SK-N-SH (cell line): ENCODE data around the gene WSB2. TPM values are rescaled to one million over a fixed set of nuclear protein-coding genes. Genes with fewer than 3 reads are reported as not detected.

Experiments used
- CTCF ChIA-PET: fragments of 300-600, 350-600 bp; formaldehyde crosslinking; extraction: SDS; loops from one replicate; lab custom pipeline; 2021; lab: Yijun Ruan, JAX
- POLR2A ChIA-PET: fragments of 350-600 bp; sonication (Branson Sonifier 250); formaldehyde crosslinking; extraction: SDS; loops from one replicate; lab custom pipeline; 2020; ENCODE audit warnings: antibody characterized with exemption, inconsistent platforms; lab: Yijun Ruan, JAX
- DNase-seq: peaks from one replicate; pipeline ENCODE4 v3.0.0; 2012
- H2AFZ ChIP-seq: fragments of 200-600 bp; sonication (generic); 2 replicates; pipeline ENCODE4 v1.8.1; 2016; ENCODE audit warnings: antibody characterized with exemption, mild to moderate bottlenecking, low read depth
- H3F3A ChIP-seq: fragments of 200-600 bp; sonication (generic); replicated peaks from 2 replicates; pipeline ENCODE3; 2016; ENCODE audit warnings: antibody characterized with exemption, mild to moderate bottlenecking; ENCODE audit not compliant: insufficient read depth
- H3K27ac ChIP-seq, 2 experiments: fragments of 200-500 bp in 1 of 2; fragments of 200-600 bp in 1 of 2; sonication (Bioruptor generic) in 1 of 2; sonication (generic), shearing (Covaris generic) in 1 of 2; 2 replicates each; pipeline versions ENCODE4 v1.5.1 to v1.6.1; 2014 to 2016; ENCODE audit warnings: low read depth in 2 of 2, inconsistent platforms in 1 of 2, low read length in 1 of 2, mild to moderate bottlenecking in 1 of 2, mixed read lengths in 1 of 2
- H3K27me3 ChIP-seq: fragments of 200-600 bp; sonication (generic), shearing (Covaris generic); 2 replicates; pipeline ENCODE4 v1.6.1; 2016; ENCODE audit warnings: mixed run types; ENCODE audit not compliant: insufficient read depth
- H3K36me3 ChIP-seq, 2 experiments: fragments of 200-500 bp in 1 of 2; fragments of 200-600 bp in 1 of 2; sonication (Bioruptor generic) in 1 of 2; sonication (generic) in 1 of 2; replicated peaks in 1 of 2; 2 replicates each; pipeline versions ENCODE3 to v1.5.1; 2014 to 2016; ENCODE audit warnings: low read length in 1 of 2, mild to moderate bottlenecking in 1 of 2; ENCODE audit not compliant: insufficient read depth in 2 of 2, control insufficient read depth in 1 of 2
- H3K4me1 ChIP-seq, 2 experiments: fragments of 200-500 bp in 1 of 2; fragments of 200-600 bp in 1 of 2; sonication (Bioruptor generic) in 1 of 2; sonication (generic), shearing (Covaris generic) in 1 of 2; 2 replicates each; pipeline versions ENCODE4 v1.5.1 to v1.6.1; 2014 to 2016; ENCODE audit warnings: low read depth in 1 of 2, low read length in 1 of 2, mixed run types in 1 of 2; ENCODE audit not compliant: insufficient read depth in 2 of 2, control insufficient read depth in 1 of 2
- H3K4me2 ChIP-seq: fragments of 200-600 bp; sonication (generic), shearing (Covaris generic); 2 replicates; pipeline ENCODE4 v1.6.1; 2017; ENCODE audit warnings: mixed run types
- H3K4me3 ChIP-seq, 2 experiments: fragments of 200-500 bp in 1 of 2; fragments of 200-600 bp in 1 of 2; sonication (Bioruptor generic) in 1 of 2; sonication (generic), shearing (Covaris generic) in 1 of 2; 2 replicates each; pipeline versions ENCODE4 v1.5.1 to v1.8.1; 2014 to 2016; ENCODE audit warnings: low read depth in 2 of 2, inconsistent platforms in 1 of 2, low read length in 1 of 2, mild to moderate bottlenecking in 1 of 2, mixed read lengths in 1 of 2, moderate library complexity in 1 of 2
- H3K79me2 ChIP-seq: fragments of 200-600 bp; sonication (generic); 2 replicates; pipeline ENCODE4 v1.8.1; 2017; ENCODE audit warnings: mild to moderate bottlenecking; ENCODE audit not compliant: insufficient read depth
- H3K9ac ChIP-seq: fragments of 200-600 bp; sonication (generic); 2 replicates; pipeline ENCODE4 v1.6.1; 2017; ENCODE audit warnings: mixed run types
- H3K9me2 ChIP-seq: fragments of 200-600 bp; sonication (generic); 2 replicates; pipeline ENCODE4 v1.6.1; 2017; ENCODE audit warnings: mixed run types
- H3K9me3 ChIP-seq: fragments of 200-600 bp; sonication (generic); 2 replicates; pipeline ENCODE4 v1.6.1; 2017; ENCODE audit warnings: mixed run types, mild to moderate bottlenecking, moderate library complexity
- H4K20me1 ChIP-seq: fragments of 200-600 bp; sonication (generic); 2 replicates; pipeline ENCODE4 v1.6.1; 2017; ENCODE audit warnings: mild to moderate bottlenecking, mixed run types; ENCODE audit not compliant: insufficient read depth
- CHD2 ChIP-seq: fragments of 150-350 bp; IDR thresholded peaks from 2 replicates; pipeline ENCODE4 v1.6.1; 2018; ENCODE audit warnings: low read length; ENCODE audit not compliant: partially characterized antibody
- CTCF ChIP-seq: fragments of 200-600 bp; sonication (generic); IDR thresholded peaks from 2 replicates; pipeline ENCODE4 v1.6.1; 2017; ENCODE audit warnings: antibody characterized with exemption, mild to moderate bottlenecking, moderate library complexity
- GABPA ChIP-seq: IDR thresholded peaks from 2 replicates; pipeline ENCODE4 v1.4.0; 2012; ENCODE audit warnings: low read depth, mild to moderate bottlenecking
- IRF3 ChIP-seq: fragments of 150-350 bp; IDR thresholded peaks from 2 replicates; pipeline ENCODE4 v1.6.1; 2016; ENCODE audit warnings: mild to moderate bottlenecking, low read depth, low read length
- MAX ChIP-seq: IDR thresholded peaks from 2 replicates; pipeline ENCODE4 v1.4.0; 2012; ENCODE audit warnings: low read depth
- NFIC ChIP-seq: IDR thresholded peaks from 2 replicates; pipeline ENCODE4 v1.4.0; 2012; ENCODE audit warnings: borderline replicate concordance
- NRF1 ChIP-seq: IDR thresholded peaks from 2 replicates; pipeline ENCODE4 v1.6.1; 2012; ENCODE audit warnings: low read depth, mild to moderate bottlenecking, low read length
- PBX3 ChIP-seq: IDR thresholded peaks from 2 replicates; pipeline ENCODE4; 2012
- POLR2AphosphoS5 ChIP-seq: IDR thresholded peaks from 2 replicates; pipeline ENCODE4 v1.6.1; 2012; ENCODE audit warnings: low read depth, low read length
- RAD21 ChIP-seq: IDR thresholded peaks from 2 replicates; pipeline ENCODE4 v1.6.1; 2012; ENCODE audit warnings: mild to moderate bottlenecking, low read length
- RCOR1 ChIP-seq: fragments of 150-350 bp; IDR thresholded peaks from 2 replicates; pipeline ENCODE4 v1.6.1; 2017; ENCODE audit warnings: antibody characterized with exemption, low read length
- RFX5 ChIP-seq: IDR thresholded peaks from 2 replicates; pipeline ENCODE4 v1.6.1; 2012; ENCODE audit warnings: mild to moderate bottlenecking, improper control_type of control experiment, low read length
- TAF1 ChIP-seq: IDR thresholded peaks from 2 replicates; pipeline ENCODE4 v1.6.1; 2012; ENCODE audit warnings: low read depth, mild to moderate bottlenecking, low read length, moderate library complexity, borderline replicate concordance
- TCF12 ChIP-seq: IDR thresholded peaks from 2 replicates; pipeline ENCODE4 v1.4.0; 2012
- TEAD4 ChIP-seq: IDR thresholded peaks from 2 replicates; pipeline ENCODE4 v1.4.0; 2012; ENCODE audit warnings: mild to moderate bottlenecking, borderline replicate concordance; ENCODE audit not compliant: insufficient read depth
- USF2 ChIP-seq: fragments of 150-350 bp; IDR thresholded peaks from 2 replicates; pipeline ENCODE4 v1.6.1; 2017; ENCODE audit warnings: antibody characterized with exemption, low read length, low read depth, borderline replicate concordance
- YY1 ChIP-seq: IDR thresholded peaks from 2 replicates; pipeline ENCODE4 v1.4.0; 2012; ENCODE audit warnings: low read depth, mild to moderate bottlenecking
- WGBS: methylation state at CpG from one replicate; pipeline ENCODE4 v1.1.6; 2017; ENCODE audit warnings: low lambda C conversion rate; 5-methylcytosine and 5-hydroxymethylcytosine counted together
- polyA plus RNA-seq, 3 experiments: library from polyadenylated mRNA; depleted of rRNA; stranded (reverse); fragments of >200 nt; gene quantifications; 2 replicates each; pipeline ENCODE4 v1.2.3, GENCODE V29; 2012

WSB2 gene
- polyA plus RNA-seq, 1 of the 3 experiments (the other 2 are of a cell fraction) = 54.4 TPM

- H3K27me3 ChIP-seq = no peaks in the 10 kb centered on the region
- no peak overlapping the region for H3K9ac ChIP-seq
- H3K27ac ChIP-seq = peak overlapping the region in 1 of 2 experiments; percentile 36; a peak in 2 of 4 replicates
- no peaks in the 10 kb centered on the region for H3K9me2 ChIP-seq
- no peaks in the 10 kb centered on the region for H3K9me3 ChIP-seq
- H3K4me3 ChIP-seq = peak overlapping the region; percentile 83 to 87; a peak in 2 of 4 replicates
- H3K4me1 ChIP-seq = peaks cover 0 to 10% of the 10 kb centered on the region in 2 experiments; a peak in 3 of 4 replicates
- TF ChIP-seq USF2 (no peak), YY1 (no peak), NFIC (no peak), TCF12 (no peak), IRF3 (no peak), RFX5 (no peak), CTCF (no peak), CHD2 (no peak), GABPA (no peak), TEAD4 (no peak)
- H3K4me2 ChIP-seq = peak overlapping the region; percentile 85
- CTCF ChIA-PET = interaction anchor here (0.8 to 1.2 kb wide), 2 partner anchors 48 to 142 kb away, joined by 3 read pairs; no protein-coding TSS in a partner anchor
- peaks cover 21% of the 10 kb centered on the region for H3K79me2 ChIP-seq
- H4K20me1 ChIP-seq = no peaks in the 10 kb centered on the region
- H3K36me3 ChIP-seq = peaks cover 12 to 18% of the 10 kb centered on the region in 2 experiments
- no peak for DNase-seq
- POLR2A ChIA-PET = interaction anchor here (0.7 to 1.4 kb wide), 3 partner anchors 14 to 41 kb away, joined by 3 read pairs; no protein-coding TSS in a partner anchor
- H3F3A ChIP-seq = no peaks in the 10 kb centered on the region
- WGBS = 71% methylated on average over 9 of the region's 9 CpGs
- peak overlapping the region; percentile 90 for H2AFZ ChIP-seq
These were observed 45.0 kb downstream of the WSB2 start for GRCh38 chr12:118015944-118016343.

- Histone ChIP-seq H3K27ac (no peak overlapping the region), H3K4me3 (no peak overlapping the region), H3K27me3 (no peaks in the 10 kb centered on the region), H3K79me2 (peaks cover 21% of the 10 kb centered on the region), H3K4me2 (no peak overlapping the region), H3K9me2 (no peaks in the 10 kb centered on the region), H4K20me1 (no peaks in the 10 kb centered on the region), H3K9ac (no peak overlapping the region), H2AFZ (peak overlapping the region; percentile 90; the same call in 1 of the 2 replicates), H3K4me1 (peaks cover 0 to 10% of the 10 kb centered on the region in 2 experiments; a peak in 3 of 4 replicates), H3K36me3 (peaks cover 12 to 13% of the 10 kb centered on the region in 2 experiments), H3K9me3 (no peaks in the 10 kb centered on the region), H3F3A (no peaks in the 10 kb centered on the region)
- ChIA-PET POLR2A (no interaction called here), CTCF (interaction anchor here (1.1 kb wide), 1 partner anchor 141 kb away, joined by 4 read pairs; no protein-coding TSS in a partner anchor)
- WGBS = 84% methylated on average over 2 of the region's 2 CpGs
- DNase-seq = no peak
- TF ChIP-seq TAF1 = no peak
- TF ChIP-seq NRF1 = no peak
- no peak for TF ChIP-seq PBX3
- TF ChIP-seq MAX = no peak
- TF ChIP-seq RAD21 = no peak
- TF ChIP-seq CTCF = no peak
- no peak for TF ChIP-seq IRF3
- TF ChIP-seq USF2 = no peak
- TF ChIP-seq POLR2AphosphoS5 = no peak
- TF ChIP-seq RCOR1 = no peak
These were observed 45.7 kb downstream of the WSB2 start for GRCh38 chr12:118015306-118015705.
